Parathyroid adenoma (tissue), 2 donors: ENCODE results near the gene GOLGA8A.

Experiments used
- H2AFZ ChIP-seq: fragments of 300-600 bp; sonication (generic); one replicate; pipeline ENCODE4 v1.7.0; 2017; ENCODE audit warnings: antibody characterized with exemption, mild to moderate bottlenecking
- H3K27ac ChIP-seq: fragments of 300-600 bp; sonication (generic); one replicate; pipeline ENCODE4 v1.7.0; 2017
- H3K27me3 ChIP-seq: fragments of 300-600 bp; sonication (generic); one replicate; pipeline ENCODE4 v1.7.0; 2017; ENCODE audit warnings: low read length; ENCODE audit not compliant: control insufficient read depth, insufficient read depth
- H3K36me3 ChIP-seq: fragments of 300-600 bp; sonication (generic); one replicate; pipeline ENCODE4 v1.7.0; 2017; ENCODE audit warnings: low read length; ENCODE audit not compliant: control insufficient read depth, insufficient read depth
- H3K4me1 ChIP-seq: fragments of 300-600 bp; sonication (generic); one replicate; pipeline ENCODE4 v1.7.0; 2017; ENCODE audit warnings: control low read depth
- H3K4me2 ChIP-seq: fragments of 300-600 bp; sonication (generic); one replicate; pipeline ENCODE4 v1.7.0; 2017; ENCODE audit warnings: low read length
- H3K4me3 ChIP-seq: fragments of 300-600 bp; sonication (generic); one replicate; pipeline ENCODE4 v1.7.0; 2017; ENCODE audit warnings: low read depth, low read length
- H3K79me2 ChIP-seq: fragments of 300-600 bp; sonication (generic); one replicate; pipeline ENCODE4 v1.7.0; 2017; ENCODE audit warnings: control low read depth
- H3K9ac ChIP-seq: fragments of 300-600 bp; sonication (generic); one replicate; pipeline ENCODE4 v1.7.0; 2017; ENCODE audit warnings: mild to moderate bottlenecking
- H3K9me3 ChIP-seq: fragments of 300-600 bp; sonication (generic); one replicate; pipeline ENCODE4 v1.7.0; 2017; ENCODE audit warnings: low read length; ENCODE audit not compliant: control insufficient read depth
- CTCF ChIP-seq: fragments of 300-600 bp; sonication (generic); IDR thresholded peaks from one replicate; pipeline ENCODE4 v1.7.0; 2017; ENCODE audit warnings: antibody characterized with exemption, mild to moderate bottlenecking
- donor health status: primary hyperparathyroidism.

The GOLGA8A gene, protein sequence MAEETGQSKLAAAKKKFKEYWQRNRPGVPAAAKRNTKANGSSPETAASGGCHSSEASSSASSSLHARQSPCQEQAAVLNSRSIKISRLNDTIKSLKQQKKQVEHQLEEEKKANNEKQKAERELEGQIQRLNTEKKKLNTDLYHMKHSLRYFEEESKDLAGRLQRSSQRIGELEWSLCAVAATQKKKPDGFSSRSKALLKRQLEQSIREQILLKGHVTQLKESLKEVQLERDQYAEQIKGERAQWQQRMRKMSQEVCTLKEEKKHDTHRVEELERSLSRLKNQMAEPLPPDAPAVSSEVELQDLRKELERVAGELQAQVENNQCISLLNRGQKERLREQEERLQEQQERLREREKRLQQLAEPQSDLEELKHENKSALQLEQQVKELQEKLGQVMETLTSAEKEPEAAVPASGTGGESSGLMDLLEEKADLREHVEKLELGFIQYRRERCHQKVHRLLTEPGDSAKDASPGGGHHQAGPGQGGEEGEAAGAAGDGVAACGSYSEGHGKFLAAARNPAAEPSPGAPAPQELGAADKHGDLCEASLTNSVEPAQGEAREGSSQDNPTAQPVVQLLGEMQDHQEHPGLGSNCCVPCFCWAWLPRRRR

GRCh38 chr15:34437687-34438086 is at the start of gene GOLGA8A:
TSS of gene GOLGA8A (minus strand) at chr15:34437808. CDS start at chr15:34389691, 48,117 bp downstream.
- no peak for TF ChIP-seq CTCF
- no peak within 1 kb of the TSS for H3K9ac ChIP-seq
- H3K4me1 ChIP-seq, result no peaks in the 10 kb centered on the region

DNA sequence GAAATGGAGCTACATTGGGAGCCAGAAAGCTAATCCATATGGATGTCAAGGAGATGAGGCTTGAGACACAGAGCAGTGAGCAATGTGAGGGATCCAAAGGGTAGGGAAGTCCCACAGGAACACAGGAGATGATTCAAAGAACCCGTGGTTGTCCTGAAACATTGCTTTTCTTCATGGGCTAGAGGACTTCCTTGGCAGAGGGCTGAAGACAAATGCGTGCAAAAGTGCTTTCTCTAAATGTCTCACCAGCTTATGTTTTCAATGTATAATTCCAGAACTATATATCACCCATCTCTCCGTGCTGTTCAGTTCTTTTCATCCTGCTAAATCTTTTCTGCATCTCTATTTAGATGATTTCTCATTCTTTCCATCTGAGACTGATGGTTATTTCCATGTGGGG is 46.0 kb upstream of the GOLGA8A start:
- Histone ChIP-seq H3K27me3 (no peaks in the 10 kb centered on the region), H3K9me3 (no peaks in the 10 kb centered on the region), H3K4me1 (no peaks in the 10 kb centered on the region), H3K36me3 (no peaks in the 10 kb centered on the region), H3K79me2 (no peaks in the 10 kb centered on the region), H2AFZ (no peak overlapping the region), H3K9ac (no peak overlapping the region), H3K4me3 (no peak overlapping the region), H3K27ac (no peak overlapping the region), H3K4me2 (no peak overlapping the region)
- no peak for TF ChIP-seq CTCF

More at GRCh38 chr15:34437687-34438086, at the start of gene GOLGA8A:
- H3K79me2 ChIP-seq, result no peaks in the 10 kb centered on the region
- H3K4me3 ChIP-seq, result peak within 1 kb of the TSS; percentile 54
- H3K27ac ChIP-seq, result peak within 1 kb of the TSS; percentile 2
- H2AFZ ChIP-seq, result peak within 1 kb of the TSS; percentile 62
- no peaks in the 10 kb centered on the region for H3K36me3 ChIP-seq
- H3K27me3 ChIP-seq, result no peaks in the 10 kb centered on the region
- no peaks in the 10 kb centered on the region for H3K9me3 ChIP-seq
- peak within 1 kb of the TSS; percentile 69 for H3K4me2 ChIP-seq

- TF ChIP-seq CTCF, result no peak
- no peaks in the 10 kb centered on the region for H3K4me1 ChIP-seq
Measured at GRCh38 chr15:34481370-34481769, 43.8 kb upstream of the GOLGA8A start.

DNA sequence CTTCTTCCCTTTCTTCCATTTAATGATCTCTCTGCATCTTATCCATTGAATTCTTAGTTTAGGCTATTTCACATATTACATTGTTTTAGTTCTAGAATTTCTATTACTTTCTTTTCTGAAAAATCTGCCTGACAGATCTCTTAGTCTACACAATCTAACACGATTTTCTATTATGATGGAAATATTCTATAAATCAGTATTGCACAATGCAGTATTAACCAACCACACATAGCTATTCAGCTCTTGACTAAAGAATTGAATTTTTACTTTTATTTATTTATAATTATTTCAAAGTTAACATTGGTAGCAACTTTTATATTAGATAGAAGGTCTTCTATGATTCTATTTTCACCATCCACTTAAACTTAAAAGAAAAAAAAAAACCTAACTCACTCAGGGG is 36.2 kb upstream of the GOLGA8A start:
- Histone ChIP-seq H3K9ac (no peak overlapping the region), H3K79me2 (no peaks in the 10 kb centered on the region), H3K4me3 (no peak overlapping the region), H3K9me3 (no peaks in the 10 kb centered on the region), H3K27me3 (no peaks in the 10 kb centered on the region), H3K27ac (no peak overlapping the region), H3K36me3 (no peaks in the 10 kb centered on the region), H3K4me1 (no peaks in the 10 kb centered on the region), H3K4me2 (no peak overlapping the region), H2AFZ (no peak overlapping the region)
- TF ChIP-seq CTCF, result no peak

More at GRCh38 chr15:34481370-34481769, 43.8 kb upstream of the GOLGA8A start:
- Histone ChIP-seq H3K36me3 (no peaks in the 10 kb centered on the region), H3K27ac (no peak overlapping the region), H3K4me2 (no peak overlapping the region), H3K4me3 (no peak overlapping the region), H3K79me2 (no peaks in the 10 kb centered on the region), H3K27me3 (no peaks in the 10 kb centered on the region), H3K9ac (no peak overlapping the region), H3K9me3 (no peaks in the 10 kb centered on the region), H2AFZ (no peak overlapping the region)
